NB4 (cell line): ENCODE data around the gene RAI1.

Experiments used
- DNase-seq: peaks from one replicate; pipeline ENCODE4 v3.0.0; 2010; ENCODE audit warnings: low read depth
- H3K4me3 ChIP-seq: one replicate; pipeline ENCODE4 v1.5.1; 2011; ENCODE audit warnings: mild to moderate bottlenecking, low read depth, low read length, moderate library complexity
- CTCF ChIP-seq: IDR thresholded peaks from one replicate; pipeline ENCODE4 v1.5.1; 2012; ENCODE audit warnings: low read depth, low read length
- MAX ChIP-seq: IDR thresholded peaks from 2 replicates; pipeline ENCODE4 v1.6.1; 2011; ENCODE audit warnings: low read depth, low read length
- MYC ChIP-seq: IDR thresholded peaks from 2 replicates; pipeline ENCODE4 v1.6.1; 2011; ENCODE audit warnings: low read depth, low read length
- POLR2A ChIP-seq: IDR thresholded peaks from 2 replicates; pipeline ENCODE4 v1.6.1; 2011; ENCODE audit warnings: mild to moderate bottlenecking; ENCODE audit not compliant: insufficient read length; ENCODE audit errors: extremely low read depth

The RAI1 gene

GRCh38 chr17:17835415-17836249, 154.4 kb downstream of the RAI1 start:
- TF ChIP-seq MYC (no peak), POLR2A (no peak), CTCF (no peak), MAX (no peak)
- peak overlapping the region; percentile 80 for H3K4me3 ChIP-seq
- no peak for DNase-seq

GRCh38 chr17:17836250-17836817, 155.1 kb downstream of the RAI1 start:
- TF ChIP-seq POLR2A (peak; percentile 92), MAX (peak; percentile 82), MYC (peak; percentile 88), CTCF (no peak)
- H3K4me3 ChIP-seq: peak overlapping the region; percentile 80
- DNase-seq: peak; percentile 95

- H3K4me3 ChIP-seq: peak within 1 kb of the TSS; percentile 80
- TF ChIP-seq MYC: no peak
- no peak for TF ChIP-seq POLR2A
- TF ChIP-seq CTCF: no peak
- TF ChIP-seq MAX: no peak
- DNase-seq: peak; percentile 76
Measured at GRCh38 chr17:17836818-17837379, 155.6 kb downstream of the RAI1 start, which contains the start of gene SREBF1. SREBF1 (minus strand) TSS chr17:17836986; CDS start chr17:17836817, 169 bp downstream.

GRCh38 chr17:17837380-17837821, 156.1 kb downstream of the RAI1 start:
- peak overlapping the region; percentile 80 for H3K4me3 ChIP-seq
- TF ChIP-seq CTCF (no peak), MAX (no peak), MYC (no peak), POLR2A (no peak)
- DNase-seq: peak; percentile 58

GRCh38 chr17:17837966-17838962, 157.0 kb downstream of the RAI1 start:
- TF ChIP-seq MAX: 0 out of 2 replicates have a peak, but pooled peaks have one; percentile 19
- TF ChIP-seq MYC: peak; percentile 34
- no peak for TF ChIP-seq CTCF
- peak; percentile 17 for TF ChIP-seq POLR2A
- DNase-seq: peak; percentile 92
- peak overlapping the region; percentile 21 for H3K4me3 ChIP-seq
